Nephron (organoid): Measurements from ENCODE around the gene LPIN2.

ENCODE experiments used
- H3K27ac Mint-ChIP-seq, 3 experiments: 2 replicates each; pipeline ENCODE4 v1.8.0; 2020; ENCODE audit warnings: mixed read lengths in 3 of 3, mild to moderate bottlenecking in 2 of 3, moderate library complexity in 1 of 3
- H3K27me3 Mint-ChIP-seq: 2 replicates; pipeline ENCODE4 v1.8.0; 2021; ENCODE audit warnings: low read depth, mild to moderate bottlenecking, moderate library complexity, mixed read lengths
- H3K36me3 Mint-ChIP-seq: 2 replicates; pipeline ENCODE4 v1.8.0; 2020; ENCODE audit warnings: low read depth, mixed read lengths
- H3K4me1 Mint-ChIP-seq: 2 replicates; pipeline ENCODE4 v1.8.0; 2020; ENCODE audit warnings: mixed read lengths
- H3K4me3 Mint-ChIP-seq, 3 experiments: 2 replicates each; pipeline ENCODE4 v1.8.0; 2020; ENCODE audit warnings: mild to moderate bottlenecking in 3 of 3, mixed read lengths in 3 of 3, moderate library complexity in 2 of 3
- H3K9me3 Mint-ChIP-seq: 2 replicates; pipeline ENCODE4 v1.8.0; 2020; ENCODE audit warnings: mixed read lengths
- CTCF ChIP-seq, 3 experiments: fragments of 200-600 bp; sonication (generic); IDR thresholded peaks; one replicate each; pipeline ENCODE4 v1.5.0; 2021; ENCODE audit warnings: antibody characterized with exemption in 3 of 3; ENCODE audit not compliant: unreplicated experiment in 3 of 3

The LPIN2 gene

GRCh38 chr18:2984703-2985261 lies 28.2 kb downstream of the LPIN2 start:
- H3K9me3 Mint-ChIP-seq: peaks cover 6% of the 10 kb centered on the region
- H3K36me3 Mint-ChIP-seq: peaks cover 44% of the 10 kb centered on the region
- H3K4me1 Mint-ChIP-seq: peaks cover 48% of the 10 kb centered on the region
- no peak overlapping the region for H3K4me3 Mint-ChIP-seq
- H3K27me3 Mint-ChIP-seq: no peaks in the 10 kb centered on the region
- peak overlapping the region in 2 of 3 experiments; percentile 21 to 90 for H3K27ac Mint-ChIP-seq
- TF ChIP-seq CTCF (IDR thresholded peaks at IDR 0.05; ENCODE audit: unreplicated experiment in 3 of 3): no peak

GRCh38 chr18:2984091-2984490 lies 28.9 kb downstream of the LPIN2 start:
- H3K4me3 Mint-ChIP-seq: no peak overlapping the region
- TF ChIP-seq CTCF (IDR thresholded peaks at IDR 0.05; ENCODE audit: unreplicated experiment in 3 of 3): no peak
- H3K27me3 Mint-ChIP-seq: no peaks in the 10 kb centered on the region
- H3K9me3 Mint-ChIP-seq: peaks cover 1% of the 10 kb centered on the region
- peaks cover 37% of the 10 kb centered on the region for H3K36me3 Mint-ChIP-seq
- peak overlapping the region; percentile 21 to 90 (median 42) for H3K27ac Mint-ChIP-seq
- H3K4me1 Mint-ChIP-seq: peaks cover 54% of the 10 kb centered on the region

- Mint-ChIP-seq H3K4me1 (peaks cover 62% of the 10 kb centered on the region), H3K27ac (peak overlapping the region; percentile 53 to 90 (median 86))
- TF ChIP-seq CTCF (IDR thresholded peaks at IDR 0.05; ENCODE audit: unreplicated experiment in 3 of 3): no peak
These were observed 29.6 kb downstream of the LPIN2 start for GRCh38 chr18:2983296-2983695.

GRCh38 chr18:2982452-2983269 lies 30.3 kb downstream of the LPIN2 start:
- Mint-ChIP-seq H3K4me1 (peaks cover 66% of the 10 kb centered on the region), H3K36me3 (peaks cover 26% of the 10 kb centered on the region), H3K27me3 (no peaks in the 10 kb centered on the region), H3K4me3 (no peak overlapping the region), H3K9me3 (no peaks in the 10 kb centered on the region), H3K27ac (peak overlapping the region; percentile 53 to 90 (median 86))
- TF ChIP-seq CTCF (IDR thresholded peaks at IDR 0.05; ENCODE audit: unreplicated experiment in 3 of 3): no peak

More at GRCh38 chr18:2983296-2983695, 29.6 kb downstream of the LPIN2 start:
- Mint-ChIP-seq H3K9me3 (no peaks in the 10 kb centered on the region), H3K27me3 (no peaks in the 10 kb centered on the region), H3K4me3 (no peak overlapping the region), H3K36me3 (peaks cover 31% of the 10 kb centered on the region)

GRCh38 chr18:2982022-2982421 lies 30.9 kb downstream of the LPIN2 start:
- Mint-ChIP-seq H3K4me3 (no peak overlapping the region), H3K9me3 (no peaks in the 10 kb centered on the region), H3K27ac (peak overlapping the region; percentile 53 to 90 (median 58)), H3K27me3 (no peaks in the 10 kb centered on the region), H3K4me1 (peaks cover 71% of the 10 kb centered on the region), H3K36me3 (peaks cover 20% of the 10 kb centered on the region)
- TF ChIP-seq CTCF (IDR thresholded peaks at IDR 0.05; ENCODE audit: unreplicated experiment in 3 of 3): no peak
